Panc1 (cell line): Measurements from ENCODE around the gene ATP6V1G3. TPM values are rescaled to one million over a fixed set of nuclear protein-coding genes. Genes with fewer than 3 reads are reported as not detected.

ENCODE experiments used
- ATAC-seq: fragments of 200-7000 bp; cut with Tn5 transposase; 2 replicates; pipeline ENCODE4 v1.9.1; 2020; ENCODE audit warnings: mild to moderate bottlenecking, moderate library complexity
- BruUV-seq: library from RNA; stranded (reverse); fragments of 400-500 nt; replicated peaks from 2 replicates; lab custom pipeline; 2021; lab: Mats Ljungman, UMichigan
- CTCF ChIA-PET: fragments of 300-600 bp; sonication (Branson Sonifier 250); formaldehyde crosslinking; loops from one replicate; lab custom pipeline; 2022; ENCODE audit warnings: antibody characterized with exemption; lab: Charles Lee
- POLR2A ChIA-PET: fragments of 300-600 bp; sonication (Branson Sonifier 250); formaldehyde crosslinking; loops from one replicate; lab custom pipeline; 2022; ENCODE audit warnings: antibody characterized with exemption; lab: Charles Lee
- DNase-seq: peaks from one replicate; pipeline ENCODE4 v3.0.0-alpha.2; 2010; ENCODE audit warnings: low read depth, low spot score
- H3K27ac ChIP-seq: 2 replicates; pipeline ENCODE4 v1.5.1; 2011; ENCODE audit warnings: mild to moderate bottlenecking, low read length, inconsistent platforms
- H3K27me3 ChIP-seq: fragments of 200-500 bp; sonication (Bioruptor generic); 2 replicates; pipeline ENCODE4 v1.6.0; 2014; ENCODE audit warnings: low read length, inconsistent platforms; ENCODE audit not compliant: control insufficient read depth, insufficient read depth
- H3K36me3 ChIP-seq: fragments of 200-500 bp; sonication (Bioruptor generic); 2 replicates; pipeline ENCODE4 v1.5.1; 2014; ENCODE audit warnings: inconsistent platforms, mild to moderate bottlenecking, low read length, moderate library complexity; ENCODE audit not compliant: control insufficient read depth, insufficient read depth
- H3K4me1 ChIP-seq: 2 replicates; pipeline ENCODE4 v1.5.1; 2011; ENCODE audit warnings: inconsistent platforms, mild to moderate bottlenecking, low read length, moderate library complexity; ENCODE audit not compliant: control insufficient read depth, insufficient read depth
- H3K4me3 ChIP-seq, 2 experiments: 2 replicates each; pipeline ENCODE4 v1.5.1; 2011 to 2012; ENCODE audit warnings: low read depth in 2 of 2, low read length in 2 of 2, mild to moderate bottlenecking in 2 of 2, inconsistent platforms in 1 of 2, moderate library complexity in 1 of 2
- H3K9me3 ChIP-seq: fragments of 200-500 bp; sonication (Bioruptor generic); 2 replicates; pipeline ENCODE4 v1.5.1; 2014; ENCODE audit warnings: low read depth, mild to moderate bottlenecking, inconsistent platforms, low read length, moderate library complexity; ENCODE audit not compliant: control insufficient read depth, insufficient read depth
- POLR2AphosphoS5 ChIP-seq: IDR thresholded peaks from 2 replicates; pipeline ENCODE4 v1.6.1; 2012; ENCODE audit warnings: mild to moderate bottlenecking, low read depth, low read length, moderate library complexity
- SIN3A ChIP-seq: IDR thresholded peaks from 2 replicates; pipeline ENCODE4 v1.6.1; 2012; ENCODE audit warnings: low read depth, mild to moderate bottlenecking, low read length, moderate library complexity, borderline replicate concordance; ENCODE audit not compliant: insufficient read depth
- TCF7L2 ChIP-seq: IDR thresholded peaks from 2 replicates; pipeline ENCODE4 v1.6.1; 2011; ENCODE audit warnings: mild to moderate bottlenecking, low read depth, low read length, inconsistent platforms
- in situ Hi-C: cut with HindIII; loops from 2 replicates; pipeline ENCODE4 v1.10.0; 2016; ENCODE audit warnings: low sequenced_read_pairs, low pct_unique_long_range_greater_than_20kb
- intact Hi-C: fragments of 100-400 bp; cut with micrococcal nuclease; formaldehyde crosslinking; loops from one replicate; pipeline ENCODE4 v1.10.0; 2022; ENCODE audit not compliant: unreplicated experiment
- total RNA-seq: library from RNA; stranded (reverse); gene quantifications from one replicate; pipeline ENCODE4 v1.2.1, GENCODE V29; 2021; ENCODE audit not compliant: unreplicated experiment
- TF ChIP-seq, protein P1 (sequence below): fragments of 450-650 bp; IDR thresholded peaks from 2 replicates; pipeline ENCODE4 v1.5.1; 2017; ENCODE audit warnings: mild to moderate bottlenecking
- TF ChIP-seq, protein P2 (sequence below), 2 experiments: IDR thresholded peaks; 2 replicates each; pipeline ENCODE4 v1.6.1; 2011 to 2012; ENCODE audit warnings: low read depth in 2 of 2, control low read depth in 1 of 2, low read length in 1 of 2, mild to moderate bottlenecking in 1 of 2, moderate library complexity in 1 of 2; ENCODE audit not compliant: insufficient read depth in 1 of 2

ATP6V1G3 gene
- total RNA-seq, 1 experiment from 2014 or later, result not detected

DNA sequence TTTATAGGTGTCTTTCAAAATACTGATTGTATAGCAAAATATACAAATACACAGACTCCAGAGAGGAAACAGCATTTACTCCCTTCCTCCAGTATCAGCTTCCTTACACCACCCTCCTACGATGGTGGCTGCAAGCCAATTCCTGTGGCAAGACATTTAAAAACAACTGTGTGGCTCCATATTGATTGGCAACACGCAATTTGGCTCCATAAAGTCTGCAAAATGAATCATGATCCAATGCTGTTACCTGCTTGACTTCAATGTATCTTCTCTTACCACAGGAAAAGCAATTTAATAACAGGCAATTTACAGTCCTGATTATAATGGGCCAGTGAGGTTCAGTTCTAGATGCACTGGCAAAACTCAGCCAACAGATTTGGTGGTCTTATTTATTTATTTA lies 19.7 kb upstream of the ATP6V1G3 start:
- no TSS peak for BruUV-seq
- TF ChIP-seq, protein P1, sequence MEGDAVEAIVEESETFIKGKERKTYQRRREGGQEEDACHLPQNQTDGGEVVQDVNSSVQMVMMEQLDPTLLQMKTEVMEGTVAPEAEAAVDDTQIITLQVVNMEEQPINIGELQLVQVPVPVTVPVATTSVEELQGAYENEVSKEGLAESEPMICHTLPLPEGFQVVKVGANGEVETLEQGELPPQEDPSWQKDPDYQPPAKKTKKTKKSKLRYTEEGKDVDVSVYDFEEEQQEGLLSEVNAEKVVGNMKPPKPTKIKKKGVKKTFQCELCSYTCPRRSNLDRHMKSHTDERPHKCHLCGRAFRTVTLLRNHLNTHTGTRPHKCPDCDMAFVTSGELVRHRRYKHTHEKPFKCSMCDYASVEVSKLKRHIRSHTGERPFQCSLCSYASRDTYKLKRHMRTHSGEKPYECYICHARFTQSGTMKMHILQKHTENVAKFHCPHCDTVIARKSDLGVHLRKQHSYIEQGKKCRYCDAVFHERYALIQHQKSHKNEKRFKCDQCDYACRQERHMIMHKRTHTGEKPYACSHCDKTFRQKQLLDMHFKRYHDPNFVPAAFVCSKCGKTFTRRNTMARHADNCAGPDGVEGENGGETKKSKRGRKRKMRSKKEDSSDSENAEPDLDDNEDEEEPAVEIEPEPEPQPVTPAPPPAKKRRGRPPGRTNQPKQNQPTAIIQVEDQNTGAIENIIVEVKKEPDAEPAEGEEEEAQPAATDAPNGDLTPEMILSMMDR, result no peak
- TF ChIP-seq TCF7L2 (no peak), POLR2AphosphoS5 (no peak), SIN3A (no peak)
- TF ChIP-seq, protein P2, sequence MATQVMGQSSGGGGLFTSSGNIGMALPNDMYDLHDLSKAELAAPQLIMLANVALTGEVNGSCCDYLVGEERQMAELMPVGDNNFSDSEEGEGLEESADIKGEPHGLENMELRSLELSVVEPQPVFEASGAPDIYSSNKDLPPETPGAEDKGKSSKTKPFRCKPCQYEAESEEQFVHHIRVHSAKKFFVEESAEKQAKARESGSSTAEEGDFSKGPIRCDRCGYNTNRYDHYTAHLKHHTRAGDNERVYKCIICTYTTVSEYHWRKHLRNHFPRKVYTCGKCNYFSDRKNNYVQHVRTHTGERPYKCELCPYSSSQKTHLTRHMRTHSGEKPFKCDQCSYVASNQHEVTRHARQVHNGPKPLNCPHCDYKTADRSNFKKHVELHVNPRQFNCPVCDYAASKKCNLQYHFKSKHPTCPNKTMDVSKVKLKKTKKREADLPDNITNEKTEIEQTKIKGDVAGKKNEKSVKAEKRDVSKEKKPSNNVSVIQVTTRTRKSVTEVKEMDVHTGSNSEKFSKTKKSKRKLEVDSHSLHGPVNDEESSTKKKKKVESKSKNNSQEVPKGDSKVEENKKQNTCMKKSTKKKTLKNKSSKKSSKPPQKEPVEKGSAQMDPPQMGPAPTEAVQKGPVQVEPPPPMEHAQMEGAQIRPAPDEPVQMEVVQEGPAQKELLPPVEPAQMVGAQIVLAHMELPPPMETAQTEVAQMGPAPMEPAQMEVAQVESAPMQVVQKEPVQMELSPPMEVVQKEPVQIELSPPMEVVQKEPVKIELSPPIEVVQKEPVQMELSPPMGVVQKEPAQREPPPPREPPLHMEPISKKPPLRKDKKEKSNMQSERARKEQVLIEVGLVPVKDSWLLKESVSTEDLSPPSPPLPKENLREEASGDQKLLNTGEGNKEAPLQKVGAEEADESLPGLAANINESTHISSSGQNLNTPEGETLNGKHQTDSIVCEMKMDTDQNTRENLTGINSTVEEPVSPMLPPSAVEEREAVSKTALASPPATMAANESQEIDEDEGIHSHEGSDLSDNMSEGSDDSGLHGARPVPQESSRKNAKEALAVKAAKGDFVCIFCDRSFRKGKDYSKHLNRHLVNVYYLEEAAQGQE (IDR thresholded peaks at IDR 0.05; ENCODE audit: insufficient read depth in 1 of 2, low read depth in 2 of 2, low read length in 1 of 2), result no peak
- ChIA-PET CTCF (no interaction called here), POLR2A (no interaction called here)
- Histone ChIP-seq H3K36me3 (no peaks in the 10 kb centered on the region), H3K4me3 (no peak overlapping the region), H3K4me1 (no peaks in the 10 kb centered on the region), H3K27me3 (no peaks in the 10 kb centered on the region), H3K9me3 (no peaks in the 10 kb centered on the region), H3K27ac (no peak overlapping the region)
- in situ Hi-C loops, result no loop called here
- intact Hi-C loops, result no loop called here
- DNase-seq, result no peak
- no peak for ATAC-seq

DNA sequence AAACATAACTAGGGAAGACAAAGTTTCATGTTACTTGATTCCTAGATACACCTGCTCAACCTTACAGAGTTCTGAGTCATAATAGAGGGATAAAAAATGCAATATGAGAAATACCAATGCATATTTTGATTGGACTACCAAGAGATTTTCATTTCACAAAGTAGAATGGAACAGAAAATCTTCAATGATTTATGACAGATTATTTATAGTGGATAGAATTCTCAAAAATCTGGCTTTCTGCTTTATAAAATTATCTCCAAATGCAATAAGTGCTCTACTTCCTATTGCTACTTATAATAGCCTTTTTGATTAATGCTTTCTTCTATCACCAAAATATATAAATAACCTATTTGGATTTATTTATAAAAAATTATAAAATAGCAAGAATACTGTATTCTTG lies 18.9 kb upstream of the ATP6V1G3 start:
- H3K27ac ChIP-seq, result no peak overlapping the region
- H3K4me1 ChIP-seq, result no peaks in the 10 kb centered on the region
- DNase-seq (no peak), ATAC-seq (no peak)
- H3K27me3 ChIP-seq, result no peaks in the 10 kb centered on the region
- no peaks in the 10 kb centered on the region for H3K36me3 ChIP-seq
- ChIA-PET POLR2A (no interaction called here), CTCF (no interaction called here)
- BruUV-seq, result no TSS peak
- in situ Hi-C loops, result no loop called here
- H3K9me3 ChIP-seq, result no peaks in the 10 kb centered on the region
- intact Hi-C loops, result no loop called here
- no peak overlapping the region for H3K4me3 ChIP-seq
- TF ChIP-seq, protein P2 (IDR thresholded peaks at IDR 0.05; ENCODE audit: insufficient read depth in 1 of 2, low read depth in 2 of 2, low read length in 1 of 2), result no peak
- TF ChIP-seq POLR2AphosphoS5 (no peak), TCF7L2 (no peak), SIN3A (no peak)
- TF ChIP-seq, protein P1, result no peak
